Astrocyte (in vitro differentiated cells and primary cell): Measurements from ENCODE around the gene NUP98. TPM values are rescaled to one million over a fixed set of nuclear protein-coding genes. Genes with fewer than 3 reads are reported as not detected.

Source experiments
- DNase-seq: peaks from one replicate; pipeline ENCODE4 v3.0.0-alpha.2; 2010; ENCODE audit warnings: low read depth
- FAIRE-seq: peaks from 2 replicates; lab custom pipeline; 2011; peaks lifted over from hg19 to GRCh38; lab: Jason Lieb, UNC
- H2AFZ ChIP-seq: 2 replicates; pipeline ENCODE4 v1.6.0; 2012; ENCODE audit warnings: low read depth, low read length, inconsistent platforms
- H3K27ac ChIP-seq: 2 replicates; pipeline ENCODE4 v1.5.1; 2011; ENCODE audit warnings: low read depth, low read length, inconsistent platforms
- H3K27me3 ChIP-seq: 2 replicates; pipeline ENCODE4 v1.6.0; 2011; ENCODE audit warnings: low read length, inconsistent platforms; ENCODE audit not compliant: insufficient read depth
- H3K36me3 ChIP-seq: 2 replicates; pipeline ENCODE4 v1.5.1; 2011; ENCODE audit warnings: low read length, inconsistent platforms; ENCODE audit not compliant: insufficient read depth
- H3K4me1 ChIP-seq: 2 replicates; pipeline ENCODE4 v1.5.1; 2011; ENCODE audit warnings: low read length, inconsistent platforms; ENCODE audit not compliant: insufficient read depth
- H3K4me2 ChIP-seq: 2 replicates; pipeline ENCODE4 v1.6.0; 2012; ENCODE audit warnings: low read length, inconsistent platforms
- H3K4me3 ChIP-seq: 2 replicates; pipeline ENCODE4 v1.5.1; 2011; ENCODE audit warnings: low read depth, mild to moderate bottlenecking, low read length, inconsistent platforms; ENCODE audit not compliant: insufficient read depth
- H3K79me2 ChIP-seq: 2 replicates; pipeline ENCODE4 v1.6.0; 2012; ENCODE audit warnings: mild to moderate bottlenecking, low read length, inconsistent platforms; ENCODE audit not compliant: insufficient read depth
- H3K9ac ChIP-seq: 2 replicates; pipeline ENCODE4 v1.6.0; 2012; ENCODE audit warnings: mild to moderate bottlenecking, low read length, inconsistent platforms
- H3K9me3 ChIP-seq: 2 replicates; pipeline ENCODE4 v1.5.1; 2012; ENCODE audit warnings: low read depth, mild to moderate bottlenecking, low read length, inconsistent platforms; ENCODE audit not compliant: insufficient read depth
- H4K20me1 ChIP-seq: 2 replicates; pipeline ENCODE4 v1.6.0; 2012; ENCODE audit warnings: low read length, inconsistent platforms; ENCODE audit not compliant: insufficient read depth
- H3K27ac Mint-ChIP-seq: one replicate; pipeline ENCODE4 v1.8.0; 2021; ENCODE audit warnings: mild to moderate bottlenecking, mixed read lengths; ENCODE audit not compliant: unreplicated experiment
- H3K27me3 Mint-ChIP-seq: one replicate; pipeline ENCODE4 v1.8.0; 2021; ENCODE audit warnings: low read depth, mixed read lengths; ENCODE audit not compliant: unreplicated experiment
- H3K36me3 Mint-ChIP-seq: one replicate; pipeline ENCODE4 v1.8.0; 2021; ENCODE audit warnings: low read depth, mixed read lengths; ENCODE audit not compliant: unreplicated experiment
- H3K4me1 Mint-ChIP-seq: one replicate; pipeline ENCODE4 v1.8.0; 2021; ENCODE audit warnings: low read depth, mixed read lengths; ENCODE audit not compliant: unreplicated experiment
- H3K4me3 Mint-ChIP-seq: one replicate; pipeline ENCODE4 v1.8.0; 2021; ENCODE audit warnings: mild to moderate bottlenecking, moderate library complexity, mixed read lengths; ENCODE audit not compliant: unreplicated experiment
- H3K9me3 Mint-ChIP-seq: one replicate; pipeline ENCODE4 v1.8.0; 2021; ENCODE audit warnings: mild to moderate bottlenecking, mixed read lengths; ENCODE audit not compliant: unreplicated experiment
- EZH2 ChIP-seq: IDR thresholded peaks from 2 replicates; pipeline ENCODE4 v1.6.1; 2012; ENCODE audit warnings: mild to moderate bottlenecking, low read length, inconsistent platforms; ENCODE audit not compliant: insufficient read depth
- total RNA-seq: library from RNA; stranded (reverse); gene quantifications from 2 replicates; pipeline ENCODE4 v1.2.1, GENCODE V29; 2021
- TF ChIP-seq, protein P1 (sequence below): IDR thresholded peaks from 2 replicates; pipeline ENCODE4 v1.5.1; 2011; ENCODE audit warnings: low read depth, mild to moderate bottlenecking, inconsistent platforms, low read length, moderate library complexity; ENCODE audit not compliant: insufficient read depth

NUP98 gene
- total RNA-seq, 1 donor from 2014 or later = 81.2 TPM

DNA sequence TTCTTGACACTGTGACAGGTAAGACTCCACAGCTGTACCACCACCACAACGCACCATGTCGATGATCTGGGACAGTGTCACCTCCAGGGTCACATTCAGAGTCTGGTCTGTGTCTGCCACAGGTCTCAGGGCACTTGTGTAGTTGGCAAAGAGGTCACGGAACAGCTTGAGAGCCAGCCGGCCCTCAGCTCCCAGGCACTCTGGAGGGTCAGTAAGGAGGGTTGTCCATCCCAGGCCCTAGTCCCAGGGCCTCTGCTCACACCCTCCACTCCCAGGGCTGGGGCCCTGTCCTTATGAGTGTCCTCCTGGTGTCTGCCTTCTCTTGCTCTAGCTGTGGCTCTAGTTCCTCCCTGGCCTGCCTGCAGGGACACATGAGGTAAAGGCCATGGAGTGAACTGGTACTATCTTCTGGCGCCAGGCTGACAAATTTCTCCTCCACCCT, 127.6 kb downstream of the NUP98 start:
- Histone ChIP-seq H2AFZ (no peak overlapping the region), H3K4me2 (no peak overlapping the region), H4K20me1 (peaks cover 18% of the 10 kb centered on the region), H3K36me3 (peaks cover 21% of the 10 kb centered on the region), H3K27ac (no peak overlapping the region), H3K9me3 (no peaks in the 10 kb centered on the region), H3K79me2 (no peaks in the 10 kb centered on the region), H3K4me3 (no peak overlapping the region), H3K4me1 (peaks cover 8% of the 10 kb centered on the region), H3K27me3 (no peaks in the 10 kb centered on the region), H3K9ac (no peak overlapping the region)
- FAIRE-seq (no peak), DNase-seq (no peak)
- H3K4me1 Mint-ChIP-seq = peaks cover 8% of the 10 kb centered on the region
- no peaks in the 10 kb centered on the region for H3K27me3 Mint-ChIP-seq
- H3K9me3 Mint-ChIP-seq = peaks cover 4% of the 10 kb centered on the region
- H3K36me3 Mint-ChIP-seq = peaks cover 48% of the 10 kb centered on the region
- no peak overlapping the region for H3K27ac Mint-ChIP-seq
- TF ChIP-seq, protein P1, sequence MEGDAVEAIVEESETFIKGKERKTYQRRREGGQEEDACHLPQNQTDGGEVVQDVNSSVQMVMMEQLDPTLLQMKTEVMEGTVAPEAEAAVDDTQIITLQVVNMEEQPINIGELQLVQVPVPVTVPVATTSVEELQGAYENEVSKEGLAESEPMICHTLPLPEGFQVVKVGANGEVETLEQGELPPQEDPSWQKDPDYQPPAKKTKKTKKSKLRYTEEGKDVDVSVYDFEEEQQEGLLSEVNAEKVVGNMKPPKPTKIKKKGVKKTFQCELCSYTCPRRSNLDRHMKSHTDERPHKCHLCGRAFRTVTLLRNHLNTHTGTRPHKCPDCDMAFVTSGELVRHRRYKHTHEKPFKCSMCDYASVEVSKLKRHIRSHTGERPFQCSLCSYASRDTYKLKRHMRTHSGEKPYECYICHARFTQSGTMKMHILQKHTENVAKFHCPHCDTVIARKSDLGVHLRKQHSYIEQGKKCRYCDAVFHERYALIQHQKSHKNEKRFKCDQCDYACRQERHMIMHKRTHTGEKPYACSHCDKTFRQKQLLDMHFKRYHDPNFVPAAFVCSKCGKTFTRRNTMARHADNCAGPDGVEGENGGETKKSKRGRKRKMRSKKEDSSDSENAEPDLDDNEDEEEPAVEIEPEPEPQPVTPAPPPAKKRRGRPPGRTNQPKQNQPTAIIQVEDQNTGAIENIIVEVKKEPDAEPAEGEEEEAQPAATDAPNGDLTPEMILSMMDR = no peak
- TF ChIP-seq EZH2 = no peak
- H3K4me3 Mint-ChIP-seq = no peak overlapping the region

DNA sequence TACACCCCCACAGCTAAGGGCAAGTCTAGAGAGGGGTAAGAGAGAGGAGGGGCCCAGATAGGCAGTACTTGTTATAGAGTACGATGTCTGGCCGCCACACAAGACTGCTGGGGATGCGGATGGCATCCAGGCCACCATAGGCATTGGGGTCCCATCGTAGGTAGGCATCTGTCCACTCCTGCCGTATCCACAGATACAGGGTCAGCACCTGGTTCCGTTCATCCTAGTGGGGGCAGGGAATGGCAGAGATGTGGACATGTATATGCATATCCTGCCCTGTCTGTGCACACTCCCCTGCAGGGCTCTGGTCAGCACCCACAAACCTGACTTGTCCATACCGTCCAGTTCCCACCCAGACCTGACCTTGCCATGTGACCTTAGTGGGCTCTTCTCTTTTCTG, 128.2 kb downstream of the NUP98 start:
- no peak overlapping the region for H3K27ac ChIP-seq
- FAIRE-seq (no peak), DNase-seq (no peak)
- no peak overlapping the region for H3K4me2 ChIP-seq
- no peaks in the 10 kb centered on the region for H3K27me3 ChIP-seq
- H3K9me3 ChIP-seq = no peaks in the 10 kb centered on the region
- Mint-ChIP-seq H3K4me3 (no peak overlapping the region), H3K27me3 (no peaks in the 10 kb centered on the region), H3K4me1 (peaks cover 3% of the 10 kb centered on the region), H3K36me3 (peaks cover 54% of the 10 kb centered on the region), H3K27ac (peak overlapping the region; percentile 69), H3K9me3 (peaks cover 4% of the 10 kb centered on the region)
- H3K79me2 ChIP-seq = no peaks in the 10 kb centered on the region
- H2AFZ ChIP-seq = no peak overlapping the region
- H4K20me1 ChIP-seq = peaks cover 12% of the 10 kb centered on the region
- TF ChIP-seq, protein P1 = no peak
- no peak for TF ChIP-seq EZH2
- H3K4me3 ChIP-seq = no peak overlapping the region
- peaks cover 3% of the 10 kb centered on the region for H3K4me1 ChIP-seq
- peaks cover 21% of the 10 kb centered on the region for H3K36me3 ChIP-seq
- H3K9ac ChIP-seq = no peak overlapping the region

DNA sequence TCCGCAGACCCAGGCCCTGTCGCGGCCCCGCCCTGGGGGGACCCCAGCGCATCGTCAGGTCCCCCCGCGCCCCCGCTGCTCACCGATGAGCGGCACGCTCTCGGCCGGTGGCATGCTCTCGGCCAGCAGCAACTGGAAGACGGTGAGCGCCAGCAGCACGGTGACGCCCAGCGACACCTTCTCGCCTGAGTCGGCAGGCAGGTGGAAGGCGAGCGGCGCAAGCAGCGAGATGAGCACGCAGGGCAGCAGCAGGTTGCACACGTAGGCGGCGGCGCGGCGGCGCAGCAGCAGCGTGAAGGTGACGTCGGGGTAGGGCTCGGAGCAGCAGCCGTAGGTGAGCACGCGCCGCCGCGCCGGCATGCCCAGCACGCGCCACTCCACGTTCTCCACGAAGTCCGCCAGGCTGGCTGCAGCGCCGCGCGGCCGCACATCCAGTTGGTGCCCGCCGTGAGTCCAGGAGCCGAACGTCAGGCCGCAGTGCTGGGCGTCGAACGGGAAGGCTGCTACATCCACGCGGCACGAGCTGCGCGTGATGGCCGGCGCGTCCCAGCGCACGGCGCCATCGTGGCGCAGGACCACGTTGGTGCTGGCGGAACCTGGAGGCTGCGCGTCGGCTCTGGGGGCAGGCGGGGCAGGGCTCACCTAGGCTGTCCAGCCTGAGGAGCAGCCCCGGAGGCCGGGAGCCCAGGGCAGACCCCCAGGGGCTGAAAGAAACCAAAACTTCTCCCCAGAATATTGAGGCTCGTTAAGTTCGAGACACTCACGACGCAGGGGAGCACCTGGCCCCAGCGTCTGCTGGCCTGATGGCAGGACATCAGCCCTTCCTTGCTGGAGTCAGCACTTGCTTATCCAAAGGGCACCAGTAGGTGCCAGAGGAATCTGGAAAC, 130.0 kb downstream of the NUP98 start:
- no peak overlapping the region for H3K4me3 ChIP-seq
- Mint-ChIP-seq H3K36me3 (peaks cover 49% of the 10 kb centered on the region), H3K27me3 (no peaks in the 10 kb centered on the region), H3K27ac (no peak overlapping the region), H3K4me1 (no peaks in the 10 kb centered on the region), H3K4me3 (no peak overlapping the region), H3K9me3 (peaks cover 6% of the 10 kb centered on the region)
- H3K27ac ChIP-seq = no peak overlapping the region
- H3K27me3 ChIP-seq = no peaks in the 10 kb centered on the region
- peaks cover 10% of the 10 kb centered on the region for H3K36me3 ChIP-seq
- TF ChIP-seq, protein P1 = no peak
- no peak for TF ChIP-seq EZH2
- no peak overlapping the region for H2AFZ ChIP-seq
- no peak for FAIRE-seq
- H3K9ac ChIP-seq = no peak overlapping the region
- no peak for DNase-seq
- H4K20me1 ChIP-seq = peaks cover 2% of the 10 kb centered on the region
- H3K79me2 ChIP-seq = no peaks in the 10 kb centered on the region
- H3K4me1 ChIP-seq = no peaks in the 10 kb centered on the region
- H3K4me2 ChIP-seq = no peak overlapping the region
- H3K9me3 ChIP-seq = no peaks in the 10 kb centered on the region
